Measurements from ENCODE around the gene ZNF445.

GRCh38 chr3:44499149-44499898, 21.9 kb upstream of the ZNF445 start:
- TF ChIP-seq CTCF (IDR thresholded peaks at IDR 0.05) = no peak
- no peak for TF ChIP-seq POLR2A (IDR thresholded peaks at IDR 0.05)

Measured in thyroid gland (tissue), 4 donors.